GM23338 (cell line): Measurements from ENCODE around the gene CYP1B1. TPM values are rescaled to one million over a fixed set of nuclear protein-coding genes. Genes with fewer than 3 reads are reported as not detected.

ENCODE experiments used
- ATAC-seq: fragments of 200-7000 bp; cut with Tn5 transposase; 3 replicates; pipeline ENCODE4 v1.9.1; 2020
- DNase-seq: peaks from one replicate; pipeline ENCODE4 v3.0.0-alpha.2; 2015; ENCODE audit warnings: low spot score
- H2AFZ ChIP-seq: fragments of 200-600 bp; sonication (generic); 2 replicates; pipeline ENCODE4 v1.8.0; 2016; ENCODE audit warnings: antibody characterized with exemption, mild to moderate bottlenecking, moderate library complexity
- H3F3A ChIP-seq: fragments of 200-600 bp; sonication (generic); replicated peaks from 2 replicates; pipeline ENCODE4 v1.8.0; 2017; ENCODE audit warnings: antibody characterized with exemption, mixed run types, low read depth
- H3K27ac ChIP-seq: fragments of 200-600 bp; sonication (generic); 2 replicates; pipeline ENCODE4 v1.6.1; 2016; ENCODE audit warnings: low read depth
- H3K27me3 ChIP-seq: fragments of 200-600 bp; sonication (generic); 2 replicates; pipeline ENCODE4 v1.8.0; 2016; ENCODE audit warnings: mild to moderate bottlenecking, mixed run types, moderate library complexity; ENCODE audit not compliant: insufficient read depth
- H3K36me3 ChIP-seq: fragments of 200-600 bp; sonication (generic); 2 replicates; pipeline ENCODE4 v1.8.0; 2016; ENCODE audit warnings: mild to moderate bottlenecking; ENCODE audit not compliant: insufficient read depth
- H3K4me1 ChIP-seq: fragments of 200-600 bp; sonication (generic); 2 replicates; pipeline ENCODE4 v1.8.0; 2016; ENCODE audit warnings: mild to moderate bottlenecking, moderate library complexity; ENCODE audit not compliant: insufficient read depth
- H3K4me2 ChIP-seq: fragments of 200-600 bp; sonication (generic); 2 replicates; pipeline ENCODE4 v1.7.1; 2017; ENCODE audit warnings: mixed run types
- H3K4me3 ChIP-seq: fragments of 200-600 bp; sonication (generic); 2 replicates; pipeline ENCODE4 v1.6.1; 2016; ENCODE audit warnings: mixed run types
- H3K79me2 ChIP-seq: fragments of 200-600 bp; sonication (generic); replicated peaks from 2 replicates; pipeline ENCODE4 v1.8.0; 2017; ENCODE audit warnings: mild to moderate bottlenecking; ENCODE audit not compliant: insufficient read depth
- H3K9me2 ChIP-seq: fragments of 200-600 bp; sonication (generic); 2 replicates; pipeline ENCODE4 v1.8.0; 2017; ENCODE audit not compliant: insufficient read depth
- H4K20me1 ChIP-seq: fragments of 200-600 bp; sonication (generic); replicated peaks from 2 replicates; pipeline ENCODE4 v1.8.0; 2017; ENCODE audit warnings: mild to moderate bottlenecking; ENCODE audit not compliant: insufficient read depth
- H3K27ac Mint-ChIP-seq: 2 replicates; pipeline ENCODE4 v1.8.0; 2020; ENCODE audit warnings: inconsistent platforms, mild to moderate bottlenecking, moderate library complexity, mixed read lengths
- H3K27me3 Mint-ChIP-seq: 3 replicates; pipeline ENCODE4 v1.8.0; 2022; ENCODE audit warnings: low read depth, mild to moderate bottlenecking, moderate library complexity, mixed read lengths, inconsistent platforms; ENCODE audit not compliant: insufficient read depth, poor library complexity
- H3K36me3 Mint-ChIP-seq: 3 replicates; pipeline ENCODE4 v1.8.0; 2021; ENCODE audit warnings: low read depth, mild to moderate bottlenecking, inconsistent platforms, moderate library complexity, mixed read lengths
- H3K4me1 Mint-ChIP-seq: 3 replicates; pipeline ENCODE4 v1.8.0; 2020; ENCODE audit warnings: mild to moderate bottlenecking, inconsistent platforms, mixed read lengths
- H3K4me3 Mint-ChIP-seq: 3 replicates; pipeline ENCODE4 v1.8.0; 2021; ENCODE audit warnings: moderate library complexity, mild to moderate bottlenecking, inconsistent platforms, mixed read lengths
- H3K9me3 Mint-ChIP-seq: 3 replicates; pipeline ENCODE4 v1.8.0; 2020; ENCODE audit warnings: moderate library complexity, mild to moderate bottlenecking, inconsistent platforms, mixed read lengths
- CREB1 ChIP-seq: fragments of 250-450 bp; sonication (Bioruptor Pico); IDR thresholded peaks from 2 replicates; pipeline ENCODE4 v1.5.0; 2020; ENCODE audit warnings: low read depth, mild to moderate bottlenecking, moderate library complexity
- EZH2 ChIP-seq: fragments of 200-600 bp; sonication (generic); IDR thresholded peaks from one replicate; pipeline ENCODE4 v1.8.0; 2017; ENCODE audit warnings: antibody characterized with exemption, mild to moderate bottlenecking, low read depth; ENCODE audit not compliant: unreplicated experiment
- EZH2phosphoT487 ChIP-seq: fragments of 200-600 bp; sonication (generic); IDR thresholded peaks from one replicate; pipeline ENCODE4 v1.8.1; 2018; ENCODE audit warnings: antibody characterized with exemption; ENCODE audit not compliant: unreplicated experiment
- JUNB ChIP-seq: IDR thresholded peaks from one replicate; pipeline ENCODE4 v1.6.1; 2016; ENCODE audit warnings: antibody characterized with exemption; ENCODE audit not compliant: unreplicated experiment
- NANOG ChIP-seq: IDR thresholded peaks from 2 replicates; pipeline ENCODE4 v1.6.1; 2016; ENCODE audit warnings: antibody characterized with exemption, borderline replicate concordance
- POLR2AphosphoS5 ChIP-seq: IDR thresholded peaks from 2 replicates; pipeline ENCODE4 v1.6.1; 2016; ENCODE audit warnings: antibody characterized with exemption, low read depth
- STAT1 ChIP-seq: IDR thresholded peaks from one replicate; pipeline ENCODE4 v1.6.1; 2016; ENCODE audit warnings: antibody characterized with exemption; ENCODE audit not compliant: unreplicated experiment
- ZNF114 ChIP-seq: fragments of 250-450 bp; sonication (Bioruptor Pico); IDR thresholded peaks from 2 replicates; pipeline ENCODE4 v1.5.0; 2020; ENCODE audit warnings: mild to moderate bottlenecking, moderate library complexity
- ZNF331 ChIP-seq: fragments of 250-450 bp; sonication (Bioruptor Pico); IDR thresholded peaks from 2 replicates; pipeline ENCODE4 v1.5.0; 2020; ENCODE audit warnings: low read depth, mild to moderate bottlenecking, moderate library complexity
- polyA plus RNA-seq: library from polyadenylated mRNA; unstranded; fragments of >200 nt; fragmentation: Nextera tagmentation; extraction: Ambion mirVana; gene quantifications from 2 replicates; pipeline ENCODE4 v1.2.1, GENCODE V29; 2016
- total RNA-seq: library from RNA; depleted of rRNA; stranded (reverse); fragments of >200 nt; shearing (Covaris generic); gene quantifications from 2 replicates; pipeline ENCODE4 v1.2.3, GENCODE V29; 2014
- TF ChIP-seq, protein P1 (sequence below): fragments of 250-450 bp; sonication (Bioruptor Pico); IDR thresholded peaks from 2 replicates; pipeline ENCODE4 v1.5.0; 2020; ENCODE audit warnings: mild to moderate bottlenecking, moderate library complexity
- TF ChIP-seq, protein P2 (sequence below), 2 experiments: fragments of 200-600 bp in 1 of 2; sonication (generic) in 1 of 2; conservative IDR thresholded peaks; 2 replicates each; pipeline versions ENCODE4 v1.5.1 to v1.6.1; 2016 to 2017; ENCODE audit warnings: antibody characterized with exemption in 2 of 2, low read depth in 2 of 2, mild to moderate bottlenecking in 2 of 2, moderate library complexity in 1 of 2
- TF ChIP-seq, protein P3 (sequence below): IDR thresholded peaks from 2 replicates; pipeline ENCODE4 v1.6.1; 2016; ENCODE audit warnings: antibody characterized with exemption
- TF ChIP-seq, protein P4 (sequence below): IDR thresholded peaks from one replicate; pipeline ENCODE4 v1.6.1; 2018; ENCODE audit warnings: antibody characterized with exemption; ENCODE audit not compliant: unreplicated experiment

Gene CYP1B1
- total and polyA plus RNA-seq, 2 experiments from 2014 or later: 3.3 to 6.2 TPM

DNA sequence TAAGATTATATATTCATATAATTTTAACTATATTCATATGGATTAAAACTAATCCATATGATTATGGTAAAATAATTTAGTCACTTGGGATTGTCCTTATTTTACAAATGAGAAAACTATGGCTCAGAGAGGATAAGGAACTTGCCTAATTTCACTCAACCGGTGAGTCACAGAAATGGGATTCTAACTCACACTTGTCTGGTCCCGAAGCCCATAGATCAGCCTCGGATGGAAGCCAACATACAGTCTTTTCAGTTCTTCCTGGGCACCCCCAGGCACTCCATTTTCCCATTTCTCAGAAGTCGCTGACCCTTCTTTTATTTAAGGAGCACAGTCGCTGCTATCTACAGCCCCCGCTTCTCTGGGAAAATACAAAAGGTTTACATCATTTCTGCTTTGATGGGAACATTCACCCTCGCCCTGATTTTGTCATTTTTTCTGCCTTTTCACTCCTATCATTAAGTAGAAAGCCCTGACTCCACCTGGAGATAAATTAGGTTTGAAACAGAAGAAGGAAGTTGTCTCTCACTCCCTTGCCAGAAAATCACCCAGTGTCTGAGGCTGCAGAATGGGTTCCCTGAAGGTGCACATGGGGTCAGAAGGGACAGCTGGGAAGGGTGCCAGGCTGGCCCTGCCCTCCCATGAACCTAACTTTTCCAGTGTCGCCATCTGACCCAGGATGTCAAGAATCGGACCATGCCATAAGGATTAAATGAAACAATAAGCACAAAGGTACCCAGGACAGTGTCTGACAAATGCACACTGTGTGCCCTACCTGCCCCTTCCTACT lies 36.6 kb downstream of the CYP1B1 start:
- H3K4me1 Mint-ChIP-seq: peaks cover 6% of the 10 kb centered on the region
- H3K36me3 Mint-ChIP-seq: no peaks in the 10 kb centered on the region
- H3K79me2 ChIP-seq: no peaks in the 10 kb centered on the region
- no peak overlapping the region for H3K4me3 ChIP-seq
- no peak overlapping the region for H3K27ac ChIP-seq
- H4K20me1 ChIP-seq: no peaks in the 10 kb centered on the region
- no peak for TF ChIP-seq ZNF114 (CRISPR knock-in tag)
- TF ChIP-seq, protein P1, sequence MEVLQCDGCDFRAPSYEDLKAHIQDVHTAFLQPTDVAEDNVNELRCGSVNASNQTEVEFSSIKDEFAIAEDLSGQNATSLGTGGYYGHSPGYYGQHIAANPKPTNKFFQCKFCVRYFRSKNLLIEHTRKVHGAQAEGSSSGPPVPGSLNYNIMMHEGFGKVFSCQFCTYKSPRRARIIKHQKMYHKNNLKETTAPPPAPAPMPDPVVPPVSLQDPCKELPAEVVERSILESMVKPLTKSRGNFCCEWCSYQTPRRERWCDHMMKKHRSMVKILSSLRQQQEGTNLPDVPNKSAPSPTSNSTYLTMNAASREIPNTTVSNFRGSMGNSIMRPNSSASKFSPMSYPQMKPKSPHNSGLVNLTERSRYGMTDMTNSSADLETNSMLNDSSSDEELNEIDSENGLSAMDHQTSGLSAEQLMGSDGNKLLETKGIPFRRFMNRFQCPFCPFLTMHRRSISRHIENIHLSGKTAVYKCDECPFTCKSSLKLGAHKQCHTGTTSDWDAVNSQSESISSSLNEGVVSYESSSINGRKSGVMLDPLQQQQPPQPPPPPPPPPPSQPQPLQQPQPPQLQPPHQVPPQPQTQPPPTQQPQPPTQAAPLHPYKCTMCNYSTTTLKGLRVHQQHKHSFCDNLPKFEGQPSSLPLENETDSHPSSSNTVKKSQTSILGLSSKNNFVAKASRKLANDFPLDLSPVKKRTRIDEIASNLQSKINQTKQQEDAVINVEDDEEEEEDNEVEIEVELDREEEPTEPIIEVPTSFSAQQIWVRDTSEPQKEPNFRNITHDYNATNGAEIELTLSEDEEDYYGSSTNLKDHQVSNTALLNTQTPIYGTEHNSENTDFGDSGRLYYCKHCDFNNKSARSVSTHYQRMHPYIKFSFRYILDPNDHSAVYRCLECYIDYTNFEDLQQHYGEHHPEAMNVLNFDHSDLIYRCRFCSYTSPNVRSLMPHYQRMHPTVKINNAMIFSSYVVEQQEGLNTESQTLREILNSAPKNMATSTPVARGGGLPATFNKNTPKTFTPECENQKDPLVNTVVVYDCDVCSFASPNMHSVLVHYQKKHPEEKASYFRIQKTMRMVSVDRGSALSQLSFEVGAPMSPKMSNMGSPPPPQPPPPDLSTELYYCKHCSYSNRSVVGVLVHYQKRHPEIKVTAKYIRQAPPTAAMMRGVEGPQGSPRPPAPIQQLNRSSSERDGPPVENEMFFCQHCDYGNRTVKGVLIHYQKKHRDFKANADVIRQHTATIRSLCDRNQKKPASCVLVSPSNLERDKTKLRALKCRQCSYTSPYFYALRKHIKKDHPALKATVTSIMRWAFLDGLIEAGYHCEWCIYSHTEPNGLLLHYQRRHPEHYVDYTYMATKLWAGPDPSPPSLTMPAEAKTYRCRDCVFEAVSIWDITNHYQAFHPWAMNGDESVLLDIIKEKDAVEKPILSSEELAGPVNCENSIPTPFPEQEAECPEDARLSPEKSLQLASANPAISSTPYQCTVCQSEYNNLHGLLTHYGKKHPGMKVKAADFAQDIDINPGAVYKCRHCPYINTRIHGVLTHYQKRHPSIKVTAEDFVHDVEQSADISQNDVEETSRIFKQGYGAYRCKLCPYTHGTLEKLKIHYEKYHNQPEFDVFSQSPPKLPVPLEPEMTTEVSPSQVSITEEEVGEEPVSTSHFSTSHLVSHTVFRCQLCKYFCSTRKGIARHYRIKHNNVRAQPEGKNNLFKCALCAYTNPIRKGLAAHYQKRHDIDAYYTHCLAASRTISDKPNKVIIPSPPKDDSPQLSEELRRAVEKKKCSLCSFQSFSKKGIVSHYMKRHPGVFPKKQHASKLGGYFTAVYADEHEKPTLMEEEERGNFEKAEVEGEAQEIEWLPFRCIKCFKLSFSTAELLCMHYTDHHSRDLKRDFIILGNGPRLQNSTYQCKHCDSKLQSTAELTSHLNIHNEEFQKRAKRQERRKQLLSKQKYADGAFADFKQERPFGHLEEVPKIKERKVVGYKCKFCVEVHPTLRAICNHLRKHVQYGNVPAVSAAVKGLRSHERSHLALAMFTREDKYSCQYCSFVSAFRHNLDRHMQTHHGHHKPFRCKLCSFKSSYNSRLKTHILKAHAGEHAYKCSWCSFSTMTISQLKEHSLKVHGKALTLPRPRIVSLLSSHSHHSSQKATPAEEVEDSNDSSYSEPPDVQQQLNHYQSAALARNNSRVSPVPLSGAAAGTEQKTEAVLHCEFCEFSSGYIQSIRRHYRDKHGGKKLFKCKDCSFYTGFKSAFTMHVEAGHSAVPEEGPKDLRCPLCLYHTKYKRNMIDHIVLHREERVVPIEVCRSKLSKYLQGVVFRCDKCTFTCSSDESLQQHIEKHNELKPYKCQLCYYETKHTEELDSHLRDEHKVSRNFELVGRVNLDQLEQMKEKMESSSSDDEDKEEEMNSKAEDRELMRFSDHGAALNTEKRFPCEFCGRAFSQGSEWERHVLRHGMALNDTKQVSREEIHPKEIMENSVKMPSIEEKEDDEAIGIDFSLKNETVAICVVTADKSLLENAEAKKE (CRISPR knock-in tag): no peak
- no peak for TF ChIP-seq ZNF331 (CRISPR knock-in tag)
- no peak for TF ChIP-seq CREB1 (CRISPR knock-in tag)
- TF ChIP-seq STAT1: no peak
- TF ChIP-seq, protein P2, sequence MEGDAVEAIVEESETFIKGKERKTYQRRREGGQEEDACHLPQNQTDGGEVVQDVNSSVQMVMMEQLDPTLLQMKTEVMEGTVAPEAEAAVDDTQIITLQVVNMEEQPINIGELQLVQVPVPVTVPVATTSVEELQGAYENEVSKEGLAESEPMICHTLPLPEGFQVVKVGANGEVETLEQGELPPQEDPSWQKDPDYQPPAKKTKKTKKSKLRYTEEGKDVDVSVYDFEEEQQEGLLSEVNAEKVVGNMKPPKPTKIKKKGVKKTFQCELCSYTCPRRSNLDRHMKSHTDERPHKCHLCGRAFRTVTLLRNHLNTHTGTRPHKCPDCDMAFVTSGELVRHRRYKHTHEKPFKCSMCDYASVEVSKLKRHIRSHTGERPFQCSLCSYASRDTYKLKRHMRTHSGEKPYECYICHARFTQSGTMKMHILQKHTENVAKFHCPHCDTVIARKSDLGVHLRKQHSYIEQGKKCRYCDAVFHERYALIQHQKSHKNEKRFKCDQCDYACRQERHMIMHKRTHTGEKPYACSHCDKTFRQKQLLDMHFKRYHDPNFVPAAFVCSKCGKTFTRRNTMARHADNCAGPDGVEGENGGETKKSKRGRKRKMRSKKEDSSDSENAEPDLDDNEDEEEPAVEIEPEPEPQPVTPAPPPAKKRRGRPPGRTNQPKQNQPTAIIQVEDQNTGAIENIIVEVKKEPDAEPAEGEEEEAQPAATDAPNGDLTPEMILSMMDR (conservative IDR thresholded peaks at IDR 0.05; ENCODE audit: low read depth in 2 of 2): no peak
- no peak for TF ChIP-seq JUNB
- TF ChIP-seq, protein P3, sequence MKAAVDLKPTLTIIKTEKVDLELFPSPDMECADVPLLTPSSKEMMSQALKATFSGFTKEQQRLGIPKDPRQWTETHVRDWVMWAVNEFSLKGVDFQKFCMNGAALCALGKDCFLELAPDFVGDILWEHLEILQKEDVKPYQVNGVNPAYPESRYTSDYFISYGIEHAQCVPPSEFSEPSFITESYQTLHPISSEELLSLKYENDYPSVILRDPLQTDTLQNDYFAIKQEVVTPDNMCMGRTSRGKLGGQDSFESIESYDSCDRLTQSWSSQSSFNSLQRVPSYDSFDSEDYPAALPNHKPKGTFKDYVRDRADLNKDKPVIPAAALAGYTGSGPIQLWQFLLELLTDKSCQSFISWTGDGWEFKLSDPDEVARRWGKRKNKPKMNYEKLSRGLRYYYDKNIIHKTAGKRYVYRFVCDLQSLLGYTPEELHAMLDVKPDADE: no peak
- TF ChIP-seq, protein P4, sequence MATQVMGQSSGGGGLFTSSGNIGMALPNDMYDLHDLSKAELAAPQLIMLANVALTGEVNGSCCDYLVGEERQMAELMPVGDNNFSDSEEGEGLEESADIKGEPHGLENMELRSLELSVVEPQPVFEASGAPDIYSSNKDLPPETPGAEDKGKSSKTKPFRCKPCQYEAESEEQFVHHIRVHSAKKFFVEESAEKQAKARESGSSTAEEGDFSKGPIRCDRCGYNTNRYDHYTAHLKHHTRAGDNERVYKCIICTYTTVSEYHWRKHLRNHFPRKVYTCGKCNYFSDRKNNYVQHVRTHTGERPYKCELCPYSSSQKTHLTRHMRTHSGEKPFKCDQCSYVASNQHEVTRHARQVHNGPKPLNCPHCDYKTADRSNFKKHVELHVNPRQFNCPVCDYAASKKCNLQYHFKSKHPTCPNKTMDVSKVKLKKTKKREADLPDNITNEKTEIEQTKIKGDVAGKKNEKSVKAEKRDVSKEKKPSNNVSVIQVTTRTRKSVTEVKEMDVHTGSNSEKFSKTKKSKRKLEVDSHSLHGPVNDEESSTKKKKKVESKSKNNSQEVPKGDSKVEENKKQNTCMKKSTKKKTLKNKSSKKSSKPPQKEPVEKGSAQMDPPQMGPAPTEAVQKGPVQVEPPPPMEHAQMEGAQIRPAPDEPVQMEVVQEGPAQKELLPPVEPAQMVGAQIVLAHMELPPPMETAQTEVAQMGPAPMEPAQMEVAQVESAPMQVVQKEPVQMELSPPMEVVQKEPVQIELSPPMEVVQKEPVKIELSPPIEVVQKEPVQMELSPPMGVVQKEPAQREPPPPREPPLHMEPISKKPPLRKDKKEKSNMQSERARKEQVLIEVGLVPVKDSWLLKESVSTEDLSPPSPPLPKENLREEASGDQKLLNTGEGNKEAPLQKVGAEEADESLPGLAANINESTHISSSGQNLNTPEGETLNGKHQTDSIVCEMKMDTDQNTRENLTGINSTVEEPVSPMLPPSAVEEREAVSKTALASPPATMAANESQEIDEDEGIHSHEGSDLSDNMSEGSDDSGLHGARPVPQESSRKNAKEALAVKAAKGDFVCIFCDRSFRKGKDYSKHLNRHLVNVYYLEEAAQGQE: no peak
- TF ChIP-seq EZH2: no peak
- no peak for TF ChIP-seq POLR2AphosphoS5
- TF ChIP-seq NANOG: no peak
- no peak for TF ChIP-seq EZH2phosphoT487
- H3K4me2 ChIP-seq: no peak overlapping the region
- H3K27ac Mint-ChIP-seq: no peak overlapping the region
- DNase-seq: no peak
- no peak overlapping the region for H3K4me3 Mint-ChIP-seq
- peaks cover 27% of the 10 kb centered on the region for H3K27me3 ChIP-seq
- H3K27me3 Mint-ChIP-seq: peaks cover 15% of the 10 kb centered on the region
- peak overlapping the region; percentile 35; the same call in 1 of the 2 replicates for H2AFZ ChIP-seq
- H3K9me3 Mint-ChIP-seq: no peaks in the 10 kb centered on the region
- no peaks in the 10 kb centered on the region for H3K9me2 ChIP-seq
- H3K4me1 ChIP-seq: peaks cover 18% of the 10 kb centered on the region
- no peak for ATAC-seq
- H3F3A ChIP-seq: peaks cover 8% of the 10 kb centered on the region; the same call in 1 of the 2 replicates
- H3K36me3 ChIP-seq: no peaks in the 10 kb centered on the region
